ENCODE data around the gene VASH1.
A peak's percentile ranks its signal among the peaks of the same experiment; 100 is the strongest.

VASH1 gene

GRCh38 chr14:76784881-76785280 is 23.6 kb downstream of the VASH1 start:
- DNase-seq (ENCODE audit: low read depth), result no peak

- no peak for DNase-seq (ENCODE audit: low read depth)
Measured at GRCh38 chr14:76786601-76787000, 25.3 kb downstream of the VASH1 start.

- DNase-seq (ENCODE audit: low read depth), result no peak
Measured at GRCh38 chr14:76792422-76792821, 31.2 kb downstream of the VASH1 start.

- DNase-seq (ENCODE audit: low read depth), result no peak
Measured at GRCh38 chr14:76793324-76793723, 32.1 kb downstream of the VASH1 start.

GRCh38 chr14:76793956-76794355 is 32.7 kb downstream of the VASH1 start:
- no peak for DNase-seq (ENCODE audit: low read depth)

- no peak for DNase-seq (ENCODE audit: low read depth)
Measured at GRCh38 chr14:76806446-76806845, 45.2 kb downstream of the VASH1 start.

- no peak for DNase-seq (ENCODE audit: low read depth)
Measured at GRCh38 chr14:76808011-76808410, 46.7 kb downstream of the VASH1 start.

GRCh38 chr14:76808990-76809389 is 47.7 kb downstream of the VASH1 start:
- no peak for DNase-seq (ENCODE audit: low read depth)

- no peak for DNase-seq (ENCODE audit: low read depth)
Measured at GRCh38 chr14:76810525-76810924, 49.3 kb downstream of the VASH1 start.

- DNase-seq (ENCODE audit: low read depth), result peak; percentile 19
Measured at GRCh38 chr14:76810953-76811400, 49.7 kb downstream of the VASH1 start.

GRCh38 chr14:76811561-76811960 is 50.3 kb downstream of the VASH1 start:
- DNase-seq (ENCODE audit: low read depth), result no peak

- no peak for DNase-seq (ENCODE audit: low read depth)
Measured at GRCh38 chr14:76812093-76812421, 50.8 kb downstream of the VASH1 start.

GRCh38 chr14:76812422-76813383 is 51.4 kb downstream of the VASH1 start, which contains the start of gene ANGEL1:
Gene ANGEL1, minus strand, starts transcription at chr14:76812882. Its CDS starts 55 bp downstream, at chr14:76812827.
- DNase-seq (ENCODE audit: low read depth), result peak; percentile 43

- DNase-seq (ENCODE audit: low read depth), result no peak
Measured at GRCh38 chr14:76814726-76815645, 53.7 kb downstream of the VASH1 start.

GRCh38 chr14:76820700-76821099 is 59.4 kb downstream of the VASH1 start:
- DNase-seq (ENCODE audit: low read depth), result no peak

- no peak for DNase-seq (ENCODE audit: low read depth)
Measured at GRCh38 chr14:76826122-76826521, 64.9 kb downstream of the VASH1 start, which contains the start of gene LRRC74A. Gene LRRC74A, plus strand, starts transcription at chr14:76826408. Its CDS starts 290 bp downstream, at chr14:76826698.

- DNase-seq (ENCODE audit: low read depth), result no peak
Measured at GRCh38 chr14:76827696-76828296, 66.5 kb downstream of the VASH1 start.

- DNase-seq (ENCODE audit: low read depth), result no peak
Measured at GRCh38 chr14:76828339-76829012, 67.2 kb downstream of the VASH1 start.

GRCh38 chr14:76829013-76829365 is 67.7 kb downstream of the VASH1 start:
- no peak for DNase-seq (ENCODE audit: low read depth)

GRCh38 chr14:76829650-76830421 is 68.6 kb downstream of the VASH1 start:
- no peak for DNase-seq (ENCODE audit: low read depth)

- DNase-seq (ENCODE audit: low read depth), result no peak
Measured at GRCh38 chr14:76830556-76830955, 69.3 kb downstream of the VASH1 start.

All from GM04503 (cell line).